D341Med (cell line): ENCODE measurements around the gene TCN2.
"Not testable (repeated sequence)": the region's sequence is repeated elsewhere in the genome, so short reads cannot be mapped to it uniquely, and the experiment has no call there.

Source experiments
- DNase-seq: peaks from one replicate; pipeline ENCODE4 v3.0.0; 2012; ENCODE audit warnings: low spot score

Gene TCN2

DNA sequence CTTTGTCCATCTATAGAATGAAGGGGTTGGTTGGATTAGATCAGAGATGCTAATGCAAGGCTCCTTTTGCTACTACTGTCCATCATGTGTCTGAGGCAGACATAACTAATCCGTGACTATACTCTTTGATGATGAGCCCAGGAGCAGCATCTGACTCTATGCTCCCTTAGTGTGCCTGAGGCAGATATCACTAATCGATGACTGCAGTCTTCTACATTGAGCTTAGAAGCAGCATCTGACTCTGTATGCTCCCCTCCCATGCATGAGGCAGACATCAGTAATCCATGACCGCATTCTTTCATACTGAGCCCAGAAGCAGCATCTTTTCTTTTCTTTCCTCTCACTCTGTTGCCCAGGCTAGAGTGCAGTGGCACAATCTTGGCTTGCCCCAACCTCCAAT, 4.2 kb downstream of the TCN2 start:
- peak; percentile 1 for DNase-seq

DNA sequence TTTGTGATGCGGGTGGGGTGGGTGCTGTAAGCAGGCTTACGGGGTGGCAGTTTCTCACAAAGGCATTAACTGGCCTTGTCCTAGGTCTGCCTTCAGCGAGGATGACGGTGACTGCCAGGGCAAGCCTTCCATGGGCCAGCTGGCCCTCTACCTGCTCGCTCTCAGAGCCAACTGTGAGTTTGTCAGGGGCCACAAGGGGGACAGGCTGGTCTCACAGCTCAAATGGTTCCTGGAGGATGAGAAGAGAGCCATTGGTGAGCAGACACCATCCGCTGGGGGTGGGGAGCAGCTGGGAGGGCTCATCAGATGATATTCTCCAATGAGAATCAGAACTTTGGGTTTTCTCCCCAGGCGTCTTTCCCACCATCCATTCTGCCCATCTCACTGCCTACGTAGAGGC, 5.8 kb downstream of the TCN2 start:
- no peak for DNase-seq

DNA sequence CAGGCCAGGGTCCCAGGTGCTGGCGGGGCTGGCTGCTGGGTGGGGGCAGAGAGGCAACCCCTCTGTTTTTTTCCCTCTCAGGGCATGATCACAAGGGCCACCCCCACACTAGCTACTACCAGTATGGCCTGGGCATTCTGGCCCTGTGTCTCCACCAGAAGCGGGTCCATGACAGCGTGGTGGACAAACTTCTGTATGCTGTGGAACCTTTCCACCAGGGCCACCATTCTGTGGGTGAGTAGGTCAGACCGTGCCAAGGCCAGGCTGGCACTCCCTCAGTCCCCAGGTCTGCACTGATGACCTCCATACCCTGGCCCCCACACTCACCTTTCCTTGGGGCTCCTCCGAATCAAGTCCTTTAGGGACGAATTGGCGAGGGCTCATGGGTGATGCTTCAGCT, 7.3 kb downstream of the TCN2 start:
- no peak for DNase-seq

DNA sequence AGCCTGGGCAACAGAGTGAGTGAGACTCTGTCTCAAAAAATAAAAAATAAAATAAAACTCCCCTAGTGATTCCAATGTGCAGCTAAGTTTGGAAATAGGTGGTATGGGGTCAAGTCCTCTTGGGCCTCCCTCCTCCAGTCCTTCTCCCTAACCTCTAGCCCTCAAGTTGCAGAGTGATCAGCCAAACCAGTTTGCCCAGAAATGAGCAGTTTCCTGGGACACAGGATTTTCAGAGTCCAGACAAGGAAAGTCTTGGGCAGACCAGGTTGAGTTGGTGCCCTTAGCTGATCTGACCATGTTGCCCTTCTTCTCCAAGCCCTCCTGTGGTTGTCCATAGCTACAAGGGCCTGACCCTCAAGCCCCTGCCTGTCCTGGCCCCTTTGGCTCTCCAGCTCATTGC, 7.9 kb downstream of the TCN2 start:
- no peak for DNase-seq

DNA sequence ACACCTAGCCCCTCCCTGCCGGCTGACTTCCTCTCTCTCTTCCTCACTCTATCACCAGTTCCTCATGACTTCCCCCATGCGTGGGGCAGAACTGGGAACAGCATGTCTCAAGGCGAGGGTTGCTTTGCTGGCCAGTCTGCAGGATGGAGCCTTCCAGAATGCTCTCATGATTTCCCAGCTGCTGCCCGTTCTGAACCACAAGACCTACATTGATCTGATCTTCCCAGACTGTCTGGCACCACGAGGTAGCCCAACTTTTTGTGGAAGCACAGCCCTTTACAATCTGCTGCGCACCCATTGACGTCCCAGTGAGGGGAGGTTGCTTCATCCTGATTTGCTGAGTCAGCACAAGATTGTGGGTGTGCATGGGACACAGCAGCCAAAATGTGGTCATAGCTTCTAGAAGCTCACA, 8.6 kb downstream of the TCN2 start:
- DNase-seq, result no peak

DNA sequence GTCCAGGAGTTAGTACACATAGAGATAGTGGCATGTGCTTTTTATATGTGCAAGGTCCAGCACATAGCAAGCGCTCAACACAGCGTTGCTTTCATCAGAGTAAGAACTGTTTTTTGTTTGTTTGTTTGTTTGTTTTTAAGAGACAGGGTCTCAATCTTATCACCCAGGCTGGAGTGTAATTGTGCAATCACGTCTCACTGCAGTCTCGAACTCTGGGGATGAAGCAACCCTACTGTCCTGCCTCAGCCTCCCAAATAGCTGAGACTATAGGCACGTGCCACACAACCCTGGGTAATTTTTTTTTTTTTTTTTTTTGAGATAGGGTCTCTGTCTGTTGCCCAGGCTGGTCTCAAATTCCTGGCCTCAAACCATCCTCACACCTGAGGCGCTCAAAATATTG, 10.8 kb downstream of the TCN2 start:
- no peak for DNase-seq

DNA sequence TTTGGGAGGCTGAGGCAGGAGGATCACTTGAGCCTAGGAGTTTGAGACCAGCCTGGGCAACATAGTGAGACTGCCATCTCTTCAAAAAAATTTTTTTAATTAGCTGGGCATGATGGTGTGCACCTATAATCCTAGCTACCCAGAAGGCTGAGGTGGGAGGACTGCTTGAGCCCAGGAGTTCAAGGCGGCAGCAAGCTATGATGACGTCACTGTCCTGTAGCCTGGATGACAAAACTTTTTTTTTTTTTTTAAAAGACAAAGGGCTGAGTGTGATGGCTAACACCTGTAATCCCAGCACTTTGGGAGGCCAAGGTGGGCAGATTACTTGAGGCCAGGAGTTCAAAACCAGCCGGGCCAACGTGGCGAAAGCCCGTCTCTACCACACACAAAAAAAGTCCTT, 12.9 kb downstream of the TCN2 start:
- DNase-seq, result not testable (repeated sequence)

DNA sequence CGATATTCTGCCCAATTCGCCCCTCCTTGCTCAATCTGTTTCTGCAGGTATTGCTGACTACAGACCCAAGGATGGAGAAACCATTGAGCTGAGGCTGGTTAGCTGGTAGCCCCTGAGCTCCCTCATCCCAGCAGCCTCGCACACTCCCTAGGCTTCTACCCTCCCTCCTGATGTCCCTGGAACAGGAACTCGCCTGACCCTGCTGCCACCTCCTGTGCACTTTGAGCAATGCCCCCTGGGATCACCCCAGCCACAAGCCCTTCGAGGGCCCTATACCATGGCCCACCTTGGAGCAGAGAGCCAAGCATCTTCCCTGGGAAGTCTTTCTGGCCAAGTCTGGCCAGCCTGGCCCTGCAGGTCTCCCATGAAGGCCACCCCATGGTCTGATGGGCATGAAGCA, 19.4 kb downstream of the TCN2 start:
- no peak for DNase-seq

DNA sequence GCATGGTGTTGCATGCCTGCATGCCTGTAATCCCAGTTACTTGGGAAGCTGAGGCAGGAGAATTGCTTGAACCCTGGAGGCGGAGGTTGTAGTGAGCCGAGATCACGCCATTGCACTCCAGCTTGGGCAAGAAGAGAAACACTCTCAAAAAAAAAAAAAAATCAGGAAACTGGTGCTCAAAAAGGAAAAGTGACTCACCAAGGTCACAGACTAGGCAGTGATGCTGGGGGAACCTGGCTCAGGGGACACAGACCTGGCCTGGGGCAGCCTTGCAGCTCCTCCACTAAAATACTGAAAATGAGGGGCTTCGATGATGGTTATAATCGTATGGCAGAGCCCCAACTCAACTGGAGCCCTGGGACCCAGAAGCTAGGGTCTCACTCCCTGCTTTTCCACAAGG, 20.5 kb downstream of the TCN2 start:
- DNase-seq, result no peak

DNA sequence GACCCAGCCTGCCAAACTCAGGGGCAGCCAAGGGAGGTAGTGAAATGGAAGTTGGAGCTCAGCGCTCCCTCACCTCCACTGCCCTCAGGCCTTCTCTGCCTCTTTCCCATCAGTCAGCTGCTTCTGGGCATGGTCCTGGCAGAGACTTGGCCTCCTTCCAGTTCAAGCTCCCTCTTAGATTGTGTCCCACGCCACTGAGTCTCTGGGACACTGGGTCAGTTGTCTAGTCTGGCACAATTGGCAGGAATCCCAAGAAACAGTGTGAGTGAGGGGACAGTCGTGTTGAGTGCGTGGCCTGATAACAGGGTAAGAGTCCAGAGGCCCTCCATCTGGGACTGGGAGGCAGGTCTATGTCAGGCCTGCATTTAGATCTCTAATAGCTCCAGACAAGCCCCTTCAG, 21.5 kb downstream of the TCN2 start:
- no peak for DNase-seq

DNA sequence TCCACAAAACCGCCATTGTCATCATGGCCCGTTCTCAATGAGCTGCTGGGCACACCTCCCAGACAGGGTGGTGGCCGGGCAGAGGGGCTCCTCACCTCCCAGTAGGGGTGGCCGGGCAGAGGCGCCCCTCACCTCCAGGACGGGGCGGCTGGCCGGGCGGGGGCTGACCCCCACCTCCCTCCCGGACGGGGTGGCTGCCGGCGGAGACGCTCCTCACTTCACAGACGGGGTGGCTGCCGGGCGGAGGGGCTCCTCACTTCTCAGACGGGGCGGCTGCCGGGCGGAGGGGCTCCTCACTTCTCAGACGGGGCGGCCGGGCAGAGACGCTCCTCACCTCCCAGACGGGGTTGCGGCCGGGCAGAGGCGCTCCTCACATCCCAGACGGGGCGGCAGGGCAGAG, 24.5 kb downstream of the TCN2 start:
- not testable (repeated sequence) for DNase-seq

DNA sequence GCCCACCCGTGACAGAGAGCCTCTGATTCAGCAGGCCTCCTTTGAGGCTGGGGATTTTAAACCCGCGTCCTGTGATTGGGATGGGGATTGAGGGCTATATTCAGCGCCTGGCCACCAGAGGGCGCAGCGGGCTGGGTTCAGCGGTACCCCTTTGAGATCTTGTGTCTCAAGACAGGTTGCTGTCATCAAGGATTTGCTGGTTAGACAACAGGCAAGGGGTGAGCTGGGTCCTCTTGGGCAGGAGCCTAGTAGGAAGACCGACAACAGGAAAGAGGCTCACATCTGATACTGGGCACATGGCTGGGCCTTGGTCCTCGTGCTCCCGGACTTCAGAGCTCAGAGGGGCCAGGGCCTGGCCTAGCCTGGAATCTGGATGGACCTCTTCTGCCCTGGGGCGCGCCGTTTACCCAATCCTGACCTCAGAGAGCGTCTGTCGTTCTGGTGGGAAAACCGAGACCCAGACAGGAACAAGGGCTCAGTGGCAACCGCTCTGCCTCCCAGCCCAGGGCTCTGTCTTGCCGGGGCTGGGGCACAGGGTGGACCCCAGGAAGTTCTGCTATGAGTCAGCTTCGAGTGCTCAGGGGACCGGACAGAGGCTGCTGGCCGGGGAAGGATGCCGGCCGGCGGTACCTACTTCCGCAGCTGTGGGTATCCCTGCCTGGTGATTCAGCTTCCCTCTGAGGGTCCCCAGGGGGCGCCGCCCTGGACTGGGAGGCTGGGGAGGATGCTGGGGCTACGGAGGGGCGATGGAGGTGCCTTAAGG, 27.7 kb downstream of the TCN2 start:
- peak; percentile 90 for DNase-seq

DNA sequence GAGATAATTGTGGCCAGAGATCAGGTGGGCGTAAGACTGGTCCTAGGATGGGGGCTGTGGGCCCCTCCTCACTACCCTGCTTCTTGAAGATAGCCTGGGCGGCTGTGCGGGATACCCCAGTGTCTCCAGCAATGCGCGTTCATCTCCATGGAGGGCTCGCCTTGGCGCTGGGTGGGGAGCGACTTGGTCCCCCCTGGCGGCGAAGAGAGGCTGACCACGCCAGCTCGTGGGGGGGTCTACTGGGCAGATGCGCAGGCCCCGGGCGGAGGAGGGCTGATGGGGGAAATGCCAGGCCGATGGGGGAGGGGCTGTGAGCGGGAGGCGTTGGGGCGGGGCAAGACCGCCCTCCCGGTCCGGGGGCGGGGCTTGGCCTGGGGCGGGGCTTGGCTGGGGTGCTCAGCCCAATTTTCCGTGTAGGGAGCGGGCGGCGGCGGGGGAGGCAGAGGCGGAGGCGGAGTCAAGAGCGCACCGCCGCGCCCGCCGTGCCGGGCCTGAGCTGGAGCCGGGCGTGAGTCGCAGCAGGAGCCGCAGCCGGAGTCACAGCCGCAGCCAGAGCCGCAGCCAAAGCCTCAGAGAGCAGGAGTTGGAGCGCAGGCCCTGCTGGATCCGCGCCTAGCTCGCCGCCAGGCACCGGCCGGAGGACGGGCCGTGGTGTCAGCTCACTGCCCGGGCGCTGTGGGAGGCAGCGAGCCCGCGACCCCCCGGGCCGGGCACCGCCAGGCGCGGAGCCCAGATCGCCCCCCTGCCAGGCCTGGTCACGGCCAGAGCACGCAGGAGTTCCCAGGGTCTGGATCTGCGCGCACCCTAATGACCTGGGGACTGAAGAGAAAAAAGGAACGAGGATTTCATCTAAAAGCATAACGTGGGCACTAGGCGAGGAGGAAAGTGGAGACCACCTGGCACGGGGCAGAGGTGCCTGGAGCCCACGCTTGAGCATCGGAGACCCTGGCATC, 28.6 kb downstream of the TCN2 start, which contains the start of gene SLC35E4:
SLC35E4 (plus strand) TSS at position 509 of the 953 bp plus-strand sequence. CDS start 670 bp downstream, outside the sequence.
- peak; percentile 97 for DNase-seq

DNA sequence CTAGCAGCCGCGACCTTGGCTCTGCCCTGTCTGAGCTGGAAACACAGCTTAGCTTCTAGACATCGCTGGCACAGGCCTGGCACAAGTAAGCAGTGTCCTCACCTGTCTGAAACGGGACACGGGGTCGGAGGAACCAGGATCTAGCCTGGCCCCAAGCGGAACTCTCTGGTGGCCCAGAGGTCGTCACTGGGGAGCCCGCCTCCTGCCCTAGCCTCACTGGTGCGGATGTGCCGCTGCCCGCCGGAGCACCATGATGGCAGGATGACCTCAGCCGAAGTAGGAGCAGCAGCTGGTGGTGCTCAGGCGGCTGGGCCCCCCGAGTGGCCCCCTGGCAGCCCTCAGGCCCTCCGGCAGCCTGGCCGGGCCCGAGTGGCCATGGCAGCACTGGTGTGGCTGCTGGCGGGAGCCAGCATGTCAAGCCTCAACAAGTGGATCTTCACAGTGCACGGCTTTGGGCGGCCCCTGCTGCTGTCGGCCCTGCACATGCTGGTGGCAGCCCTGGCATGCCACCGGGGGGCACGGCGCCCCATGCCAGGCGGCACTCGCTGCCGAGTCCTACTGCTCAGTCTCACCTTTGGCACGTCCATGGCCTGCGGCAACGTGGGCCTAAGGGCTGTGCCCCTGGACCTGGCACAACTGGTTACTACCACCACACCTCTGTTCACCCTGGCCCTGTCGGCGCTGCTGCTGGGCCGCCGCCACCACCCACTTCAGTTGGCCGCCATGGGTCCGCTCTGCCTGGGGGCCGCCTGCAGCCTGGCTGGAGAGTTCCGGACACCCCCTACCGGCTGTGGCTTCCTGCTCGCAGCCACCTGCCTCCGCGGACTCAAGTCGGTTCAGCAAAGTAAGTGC, 29.5 kb downstream of the TCN2 start:
- no peak for DNase-seq

DNA sequence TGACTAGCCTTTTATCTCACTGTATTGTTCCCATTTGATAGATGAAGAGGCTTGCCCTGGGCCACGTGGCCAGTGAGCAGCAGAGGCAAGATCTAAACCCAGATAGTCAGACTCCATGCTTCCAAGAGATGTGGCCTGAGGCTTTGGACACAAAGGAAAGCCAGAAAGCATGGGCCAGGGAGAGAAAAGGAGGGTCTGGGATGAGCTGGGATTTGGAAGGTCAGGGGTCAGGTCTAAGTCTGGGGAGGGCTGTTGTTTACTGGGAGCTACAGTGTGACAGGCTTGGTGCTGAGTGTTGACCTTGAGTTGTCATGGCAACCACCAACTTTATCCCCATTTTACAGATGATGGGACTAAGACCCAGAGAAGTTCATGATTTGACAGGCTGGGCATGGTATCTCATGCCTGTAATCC, 30.7 kb downstream of the TCN2 start:
- DNase-seq, result no peak

DNA sequence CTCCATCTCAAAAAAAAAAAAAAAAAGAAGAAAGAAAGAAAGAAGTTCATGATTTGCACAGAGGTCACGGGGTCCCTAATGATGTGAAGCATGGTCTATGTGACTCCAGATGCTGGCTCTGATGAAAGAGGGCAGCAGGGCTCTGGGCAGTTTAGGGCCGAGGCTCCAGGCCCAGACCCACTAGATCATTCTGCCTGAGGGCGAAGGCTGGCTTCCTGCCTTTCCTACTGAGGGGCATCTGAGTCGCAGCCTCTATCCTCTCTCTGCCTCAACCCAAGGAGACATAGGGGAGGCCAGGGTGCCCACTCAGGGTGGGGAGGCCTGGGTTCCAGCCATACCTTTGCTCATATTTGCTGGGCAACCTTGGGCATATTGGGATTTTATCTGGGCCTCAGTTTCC, 33.4 kb downstream of the TCN2 start:
- DNase-seq, result no peak

DNA sequence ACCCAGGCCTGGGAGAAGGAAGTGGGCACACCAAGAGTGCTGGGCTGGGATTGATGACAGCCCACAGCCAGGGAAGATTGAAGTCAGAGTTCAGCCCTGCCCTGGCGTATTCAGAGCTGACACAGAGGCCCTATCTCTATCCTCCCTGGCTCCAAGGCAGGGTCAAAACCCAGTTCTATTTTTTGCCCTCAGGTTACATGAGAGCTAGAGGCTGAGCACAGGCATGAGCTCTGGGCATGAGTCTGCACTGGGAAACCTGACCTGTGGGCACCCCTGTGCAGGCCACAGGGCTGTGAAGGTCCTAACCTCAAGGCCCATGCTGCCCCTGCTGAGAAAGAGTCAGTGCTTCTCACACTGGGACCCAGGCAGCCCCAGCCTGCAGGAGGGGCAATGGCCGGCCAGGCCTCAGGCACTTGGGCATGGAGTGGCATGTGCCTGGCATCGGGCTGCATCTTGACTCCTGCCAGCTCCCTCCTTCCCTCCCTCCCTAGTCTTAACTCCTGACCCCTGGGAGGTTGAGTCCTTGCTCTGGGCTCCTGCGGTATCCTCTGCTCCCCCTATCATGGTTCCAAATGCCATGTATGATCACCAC, 34.0 kb downstream of the TCN2 start:
- DNase-seq, result no peak

DNA sequence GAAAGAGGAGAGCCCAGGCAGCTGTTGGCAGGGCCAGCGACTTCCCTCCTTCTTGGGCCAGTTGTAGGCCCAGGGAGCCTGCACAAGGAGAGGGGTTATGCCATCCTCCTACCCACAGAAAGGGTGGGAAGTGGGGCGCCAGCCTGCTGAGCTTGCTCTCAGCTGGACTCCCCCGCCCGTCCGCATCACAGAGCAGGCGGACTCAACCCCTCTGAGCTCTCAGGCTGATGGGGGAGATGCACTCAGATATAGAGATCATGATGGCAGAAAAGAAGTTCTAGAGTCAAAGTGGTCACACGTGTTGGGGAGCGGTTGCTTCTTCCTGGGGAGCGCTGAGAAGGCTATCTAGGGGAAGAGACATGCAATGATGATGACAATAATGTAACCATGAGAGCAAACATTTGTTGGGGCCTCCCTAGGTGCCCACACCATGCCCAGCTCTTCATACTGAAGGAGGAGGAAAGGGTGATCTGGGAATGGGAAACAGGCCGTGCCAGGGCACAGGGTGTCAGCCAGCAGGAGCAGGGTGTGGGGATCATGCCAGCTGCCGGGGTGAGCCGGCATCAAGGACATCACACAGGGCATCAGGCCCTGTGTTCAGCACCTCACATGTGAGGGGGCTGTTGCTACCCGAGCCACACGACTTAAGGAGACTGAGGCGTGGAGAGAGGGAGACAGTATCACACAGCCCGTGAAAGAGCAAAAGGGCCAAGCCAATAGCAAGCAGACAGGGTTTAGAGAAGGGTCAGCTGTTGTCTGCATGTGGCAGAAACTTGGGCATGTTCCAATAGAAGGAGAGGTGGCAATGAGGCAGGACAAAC, 36.3 kb downstream of the TCN2 start:
- DNase-seq, result no peak

DNA sequence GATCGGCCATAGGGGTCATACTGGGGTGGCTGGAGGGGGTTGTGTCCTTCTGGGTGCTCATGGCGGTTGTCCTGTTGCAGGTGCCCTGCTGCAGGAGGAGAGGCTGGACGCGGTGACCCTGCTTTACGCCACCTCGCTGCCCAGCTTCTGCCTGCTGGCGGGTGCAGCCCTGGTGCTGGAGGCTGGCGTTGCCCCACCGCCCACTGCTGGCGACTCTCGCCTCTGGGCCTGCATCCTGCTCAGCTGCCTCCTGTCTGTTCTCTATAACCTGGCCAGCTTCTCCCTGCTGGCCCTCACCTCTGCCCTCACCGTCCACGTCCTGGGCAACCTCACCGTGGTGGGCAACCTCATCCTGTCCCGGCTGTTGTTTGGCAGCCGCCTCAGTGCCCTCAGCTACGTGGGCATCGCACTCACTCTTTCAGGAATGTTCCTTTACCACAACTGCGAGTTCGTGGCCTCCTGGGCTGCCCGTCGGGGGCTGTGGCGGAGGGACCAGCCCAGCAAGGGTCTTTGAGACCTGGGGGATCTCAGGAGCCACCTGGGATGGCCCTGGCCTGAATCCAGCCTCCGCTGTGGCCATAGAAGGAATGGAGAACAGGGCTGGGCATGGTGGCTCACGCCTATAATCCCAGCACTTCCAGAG, 39.7 kb downstream of the TCN2 start:
- DNase-seq, result no peak

DNA sequence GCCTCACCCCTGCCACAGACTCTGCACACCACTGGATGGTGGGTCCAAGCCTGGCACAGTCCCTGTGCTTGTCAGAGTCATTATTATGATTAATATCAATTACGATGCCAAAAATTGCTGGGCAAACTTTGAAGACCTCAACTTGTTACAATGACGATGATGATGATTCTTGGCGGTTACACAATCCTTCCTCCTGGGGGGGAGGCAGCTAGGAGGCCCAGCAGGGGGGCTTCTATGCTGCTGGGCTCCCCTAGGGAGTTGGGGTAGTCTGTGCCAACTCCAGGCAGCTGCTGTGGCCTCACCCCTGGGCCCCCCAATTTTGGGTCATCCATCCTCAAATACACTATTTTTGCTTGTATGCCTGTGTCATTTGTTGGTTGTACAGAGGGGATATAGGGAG, 40.6 kb downstream of the TCN2 start:
- no peak for DNase-seq
